Left renal cortex interstitium (tissue), 4 donors: ENCODE data around the gene CASQ1. TPM values are rescaled to one million over a fixed set of nuclear protein-coding genes. Genes with fewer than 3 reads are reported as not detected.

Experiments used
- DNase-seq, 4 donors: peaks; one replicate each; pipeline ENCODE4 v3.0.0-alpha.2; 2013; ENCODE audit warnings: low read depth in 4 of 4, low spot score in 2 of 4, missing footprints in 1 of 4
- polyA plus RNA-seq, 4 donors: library from polyadenylated mRNA; unstranded; fragments of 120-200 nt; gene quantifications; one replicate each; pipeline ENCODE4 v1.2.1, GENCODE V29; 2013; ENCODE audit not compliant: insufficient read length in 4 of 4

The CASQ1 gene
- under 1 TPM; 0.13 to 0.63 (median 0.33) TPM for polyA plus RNA-seq

GRCh38 chr1:160189649-160190625, at the start of gene CASQ1:
Gene CASQ1, plus strand, starts transcription at chr1:160190575. Its CDS starts 177 bp downstream, at chr1:160190752.
- no peak for DNase-seq

- DNase-seq, result no peak
Observed at GRCh38 chr1:160143695-160144094, 46.7 kb upstream of the CASQ1 start.

- no peak for DNase-seq
Observed at GRCh38 chr1:160144921-160145320, 45.5 kb upstream of the CASQ1 start.

- no peak for DNase-seq
Observed at GRCh38 chr1:160146107-160146506, 44.3 kb upstream of the CASQ1 start.

- no peak for DNase-seq
Observed at GRCh38 chr1:160148121-160148520, 42.3 kb upstream of the CASQ1 start.

GRCh38 chr1:160149233-160149632, 41.1 kb upstream of the CASQ1 start:
- no peak for DNase-seq

GRCh38 chr1:160149716-160150115, 40.7 kb upstream of the CASQ1 start:
- DNase-seq, result no peak

GRCh38 chr1:160151303-160151702, 39.1 kb upstream of the CASQ1 start, which contains the start of gene ATP1A4:
Gene ATP1A4, plus strand, starts transcription at chr1:160151603. Its CDS starts 438 bp downstream, at chr1:160152041.
- DNase-seq, result no peak

- DNase-seq, result no peak
Observed at GRCh38 chr1:160154790-160155189, 35.6 kb upstream of the CASQ1 start.

GRCh38 chr1:160156361-160156760, 34.0 kb upstream of the CASQ1 start:
- no peak for DNase-seq

GRCh38 chr1:160157174-160157573, 33.2 kb upstream of the CASQ1 start:
- DNase-seq, result no peak

- no peak for DNase-seq
Observed at GRCh38 chr1:160158031-160158430, 32.3 kb upstream of the CASQ1 start.

- DNase-seq, result no peak
Observed at GRCh38 chr1:160158534-160158933, 31.8 kb upstream of the CASQ1 start.

GRCh38 chr1:160159846-160160245, 30.5 kb upstream of the CASQ1 start:
- no peak for DNase-seq

- DNase-seq, result no peak
Observed at GRCh38 chr1:160161965-160162705, 28.2 kb upstream of the CASQ1 start.

GRCh38 chr1:160162931-160163330, 27.4 kb upstream of the CASQ1 start:
- no peak for DNase-seq

- DNase-seq, result no peak
Observed at GRCh38 chr1:160163615-160164014, 26.8 kb upstream of the CASQ1 start.

GRCh38 chr1:160164121-160164520, 26.3 kb upstream of the CASQ1 start:
- DNase-seq, result no peak

- no peak for DNase-seq
Observed at GRCh38 chr1:160166166-160166868, 24.1 kb upstream of the CASQ1 start.

GRCh38 chr1:160167056-160167455, 23.3 kb upstream of the CASQ1 start:
- no peak for DNase-seq

- DNase-seq, result no peak
Observed at GRCh38 chr1:160167580-160167979, 22.8 kb upstream of the CASQ1 start.
